ENCODE results near the gene SLC17A7. TPM values are rescaled to one million over a fixed set of nuclear protein-coding genes. Genes with fewer than 3 reads are reported as not detected.

Gene SLC17A7
- total RNA-seq, 1 experiment from 2014 or later: not detected

DNA sequence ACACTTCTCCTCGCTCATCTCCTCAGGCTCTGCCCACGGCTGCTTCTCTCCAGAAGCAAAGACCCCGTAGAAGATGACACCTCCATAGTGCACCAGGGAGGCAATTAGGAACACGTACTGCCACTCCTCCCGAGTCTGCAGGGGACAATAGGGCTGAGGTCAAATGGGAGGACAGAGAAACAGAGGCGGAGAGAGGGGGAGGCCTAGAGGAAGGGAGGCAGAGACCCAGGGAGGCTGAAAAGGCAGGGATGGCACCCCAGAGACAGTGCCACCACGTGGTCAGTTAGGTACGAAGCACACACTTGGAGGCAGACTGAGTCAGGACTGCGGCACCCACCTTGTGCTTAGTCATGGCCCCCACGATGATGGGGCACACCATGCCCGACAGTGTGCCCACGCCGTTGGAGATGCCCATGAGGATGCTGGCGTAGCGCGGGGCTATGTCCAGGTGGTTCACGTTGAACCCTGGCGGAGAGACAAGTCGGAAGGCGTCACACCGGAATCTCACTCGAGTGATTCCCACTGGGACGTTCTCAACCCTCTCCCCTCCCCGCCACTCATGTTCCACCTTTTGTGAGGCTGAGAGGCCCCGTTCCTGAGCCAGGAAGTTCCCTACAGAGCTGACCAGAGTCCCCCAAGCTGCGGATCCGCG lies 10.5 kb downstream of the SLC17A7 start:
- no peak for DNase-seq (ENCODE audit: extremely low read depth, low read depth)

DNA sequence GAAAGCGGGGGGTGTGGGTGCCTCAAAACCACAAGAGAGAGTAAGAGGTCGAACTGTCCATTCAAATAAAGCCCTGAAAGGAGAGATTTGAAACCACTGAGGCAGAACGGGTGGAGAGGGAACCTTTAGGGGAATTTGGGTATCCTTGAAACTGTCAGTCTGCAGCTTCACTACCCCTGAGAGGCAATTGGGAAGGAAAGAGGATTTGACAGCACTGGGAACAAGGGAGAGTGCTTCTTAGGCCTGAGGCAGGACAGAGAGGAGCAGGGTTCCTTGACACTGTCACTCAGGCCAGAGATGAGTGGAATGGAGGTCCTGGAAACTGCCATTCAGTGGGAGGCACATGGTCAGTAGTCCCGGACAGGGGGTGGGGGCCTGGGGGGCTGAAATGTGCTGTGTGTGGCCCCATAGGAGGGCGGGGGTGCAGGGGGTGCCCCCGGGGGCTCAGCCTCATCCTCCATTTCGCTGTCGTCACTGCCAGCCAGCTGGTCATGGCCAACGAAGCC lies 11.1 kb downstream of the SLC17A7 start:
- no peak for DNase-seq (ENCODE audit: extremely low read depth, low read depth)

DNA sequence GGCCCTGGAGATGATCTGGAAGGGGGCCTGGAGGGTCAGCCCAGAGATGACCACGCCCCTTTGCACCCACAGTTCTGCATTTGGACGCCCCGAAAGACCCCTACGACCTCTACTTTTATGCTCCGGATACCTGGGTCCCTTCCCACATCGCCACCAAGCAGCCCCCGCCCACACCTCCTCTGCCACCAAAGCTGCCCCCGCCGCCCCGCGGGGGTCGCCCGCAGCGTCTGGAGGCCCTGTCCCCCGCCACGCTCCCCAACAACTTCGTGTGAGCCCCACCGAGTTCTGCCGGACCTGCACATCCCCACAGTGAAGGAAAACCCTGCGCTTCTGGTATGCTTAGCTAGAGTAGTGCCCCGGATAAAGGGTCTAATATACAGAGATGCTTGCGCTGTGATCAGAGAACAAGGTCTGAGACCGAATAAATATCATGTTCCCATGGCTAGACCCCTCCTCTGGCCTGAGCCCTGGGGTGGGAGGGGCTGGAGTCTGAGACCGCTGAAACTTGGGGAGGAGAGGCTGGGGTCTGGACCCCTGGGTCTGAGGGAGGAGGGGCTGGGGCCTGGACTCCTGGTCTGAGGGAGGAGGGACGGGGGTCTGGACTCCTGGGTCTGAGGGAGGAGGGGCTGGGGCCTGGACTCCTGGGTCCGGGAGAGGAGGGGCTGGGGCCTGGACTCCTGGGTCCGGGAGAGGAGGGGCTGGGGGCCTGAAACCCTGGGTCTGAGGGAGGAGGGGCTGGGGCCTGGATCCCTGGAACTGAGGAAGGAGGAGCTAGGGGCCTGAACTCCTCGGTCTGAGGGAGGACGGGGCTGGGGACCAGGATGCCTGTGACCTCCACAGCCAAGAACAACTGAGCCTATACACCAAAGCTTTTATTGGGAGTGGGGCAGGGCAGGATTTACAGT lies 12.5 kb downstream of the SLC17A7 start:
- DNase-seq (ENCODE audit: extremely low read depth, low read depth): no peak

DNA sequence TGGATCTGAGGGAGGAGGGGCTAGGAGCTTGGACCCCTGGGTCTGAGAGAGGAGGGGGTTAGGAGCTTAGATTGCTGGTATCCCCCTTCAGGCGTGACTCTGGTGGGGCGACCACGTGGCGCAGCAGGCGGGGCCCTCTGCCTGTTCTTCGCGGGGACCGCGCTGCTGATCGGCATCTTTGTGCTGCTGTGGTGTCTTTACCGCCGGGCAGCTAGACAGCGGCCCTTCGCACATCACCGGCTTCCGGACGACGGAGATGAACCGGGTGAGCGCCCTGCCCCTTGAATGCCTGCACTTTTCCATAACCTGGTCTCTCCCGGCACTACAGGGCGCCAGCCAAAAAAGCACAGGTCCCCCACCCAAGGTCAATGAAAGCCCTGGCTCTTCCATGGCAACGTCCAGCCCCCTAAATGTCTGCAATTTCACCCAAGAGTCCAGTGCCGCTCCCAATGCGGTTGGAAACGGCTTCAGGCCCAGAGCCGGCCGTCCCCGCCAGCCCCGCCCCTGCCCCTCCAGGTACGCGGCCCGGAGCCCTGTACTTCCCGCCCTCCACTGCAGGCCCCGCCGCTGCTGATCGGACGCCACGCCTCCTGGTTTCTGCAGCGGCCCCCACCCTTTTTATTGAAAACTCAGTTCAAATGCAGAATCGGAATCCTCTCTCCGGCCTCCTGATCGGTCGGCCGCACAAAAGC lies 13.3 kb downstream of the SLC17A7 start:
- DNase-seq (ENCODE audit: extremely low read depth, low read depth): no peak

DNA sequence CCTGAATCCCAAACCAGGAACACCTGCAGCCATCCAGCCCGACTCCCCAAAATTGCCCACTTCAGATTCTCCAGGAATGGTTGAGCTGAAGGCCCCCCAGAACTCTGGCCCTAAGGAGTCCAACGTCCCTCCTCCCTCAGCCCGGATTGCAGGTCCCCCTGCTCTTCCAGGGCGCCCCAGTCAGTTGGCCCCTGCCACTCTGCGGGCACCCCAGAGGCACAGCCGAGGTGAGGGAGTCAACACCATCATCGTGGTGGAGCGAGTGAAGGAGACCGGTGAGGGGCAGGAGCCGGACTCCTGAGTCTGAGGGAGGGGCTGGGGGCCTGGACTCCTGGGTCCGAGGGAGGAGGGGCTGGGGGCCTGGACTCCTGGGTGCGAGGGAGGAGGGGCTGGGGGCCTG lies 14.0 kb downstream of the SLC17A7 start:
- no peak for DNase-seq (ENCODE audit: extremely low read depth, low read depth)

DNA sequence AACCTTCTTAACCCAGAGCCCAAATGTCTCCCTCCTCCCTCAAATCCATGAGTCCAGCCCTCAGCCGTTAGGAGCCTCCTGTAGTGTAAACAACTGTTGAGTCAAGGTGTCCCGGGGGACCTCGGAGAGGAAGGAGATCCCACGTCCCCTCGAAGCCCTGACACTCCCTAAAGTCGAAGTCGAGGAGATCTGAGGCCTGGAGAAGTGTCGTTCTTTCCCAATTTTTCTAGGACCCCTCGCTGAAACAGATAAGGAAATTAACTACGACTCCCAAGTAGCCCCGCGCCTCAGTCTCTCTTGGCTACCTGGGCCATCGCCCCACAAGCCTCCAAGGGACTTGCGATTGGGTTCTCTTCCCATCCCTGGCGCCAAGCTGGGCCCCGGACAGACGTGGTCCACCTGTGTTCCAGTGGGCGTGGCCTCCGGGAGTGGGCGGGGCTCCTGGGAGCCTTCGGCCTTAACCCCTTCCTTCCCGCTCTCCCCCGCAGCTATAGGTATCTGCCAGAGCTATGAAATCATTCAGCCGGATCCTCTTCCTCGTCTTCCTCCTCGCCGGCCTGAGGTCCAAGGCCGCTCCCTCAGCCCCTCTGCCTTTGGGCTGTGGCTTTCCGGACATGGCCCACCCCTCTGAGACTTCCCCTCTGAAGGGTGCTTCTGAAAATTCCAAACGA lies 15.3 kb downstream of the SLC17A7 start:
- DNase-seq (ENCODE audit: extremely low read depth, low read depth): no peak

DNA sequence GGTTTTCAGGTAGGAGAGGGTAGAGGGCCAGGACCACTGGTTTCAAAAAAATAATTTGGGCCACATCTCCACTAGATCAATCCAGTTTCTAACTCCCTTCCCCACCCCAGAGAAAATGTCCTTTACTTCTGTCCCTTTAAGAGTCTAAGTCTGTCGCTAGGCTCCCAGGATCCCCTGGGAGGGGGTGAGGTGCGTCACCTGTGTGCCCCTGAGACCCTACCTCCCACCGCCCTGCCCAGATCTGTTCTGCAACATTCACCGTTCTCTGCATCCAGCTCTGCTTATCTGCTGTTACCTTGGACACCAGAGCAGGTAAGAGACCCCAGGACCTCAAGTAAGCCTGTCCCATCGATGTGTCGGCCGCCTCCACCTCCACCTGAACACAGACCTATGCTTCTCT lies 16.1 kb downstream of the SLC17A7 start, which contains the start of gene GFY:
Gene GFY (plus strand): TSS at position 211 of the 400 bp plus-strand sequence. CDS start 1,043 bp downstream, outside the sequence.
- DNase-seq (ENCODE audit: extremely low read depth, low read depth): no peak

DNA sequence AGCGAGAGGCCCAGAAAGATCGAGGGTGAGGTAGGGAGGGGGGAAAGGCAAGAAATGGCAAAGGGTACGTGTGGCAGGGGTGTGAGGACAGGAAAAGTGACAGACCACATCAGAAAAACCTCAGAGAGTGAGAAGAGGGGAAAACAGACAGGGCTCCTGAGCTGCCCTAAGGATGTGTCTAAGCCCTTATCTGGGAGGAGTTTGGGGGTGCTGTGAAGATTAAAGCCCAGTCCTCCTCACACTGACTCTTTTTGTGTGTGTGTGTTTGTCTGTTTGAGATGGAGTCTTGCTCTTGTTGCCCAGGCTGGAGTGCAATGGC lies 17.4 kb downstream of the SLC17A7 start:
- no peak for DNase-seq (ENCODE audit: extremely low read depth, low read depth)

DNA sequence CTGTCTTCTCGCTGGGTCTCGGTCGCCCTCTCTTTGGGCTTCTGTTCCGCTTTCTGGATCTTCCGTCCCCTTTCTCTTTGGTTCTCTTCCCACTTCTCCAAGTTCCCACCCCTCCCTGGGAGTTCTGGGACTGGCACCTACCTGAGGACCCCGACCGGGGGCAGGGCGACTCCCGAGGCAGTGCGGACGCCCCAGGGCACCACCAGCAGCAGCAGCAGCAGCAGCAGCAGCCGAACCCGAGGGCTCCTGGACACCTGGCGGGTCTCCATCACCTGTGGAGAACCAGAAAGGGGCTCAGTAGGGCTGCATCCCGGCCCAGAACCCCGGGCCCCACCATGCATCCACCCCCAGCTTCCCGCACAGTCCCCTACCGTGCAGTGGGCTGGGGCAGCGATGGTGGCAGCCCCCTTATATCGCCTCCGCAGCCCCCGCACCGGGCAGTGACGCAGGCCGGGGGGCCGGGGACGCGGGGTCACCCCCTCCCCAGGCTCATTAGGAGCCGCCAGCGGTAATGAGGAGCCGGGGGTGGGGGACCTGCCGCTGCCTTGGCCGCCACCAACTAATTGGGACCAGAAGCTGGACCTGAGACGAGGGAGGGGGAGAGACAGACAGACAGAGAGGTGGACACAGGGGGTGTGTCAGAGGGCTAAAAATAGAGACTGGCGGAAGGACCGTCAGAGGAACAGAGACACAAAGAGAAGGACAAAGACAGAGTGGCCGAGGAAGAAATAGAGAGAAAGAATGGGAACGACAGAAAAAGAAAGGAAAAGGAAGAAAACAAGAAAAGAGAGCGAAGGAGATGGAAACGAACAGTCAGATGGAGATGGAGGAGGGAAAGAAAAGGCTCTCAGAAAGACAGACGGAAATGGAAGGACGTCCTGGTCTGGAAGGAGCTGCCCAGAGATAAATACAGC lies 18.0 kb downstream of the SLC17A7 start, which contains the start of gene PTH2:
Gene PTH2 (minus strand): TSS at position 371 of the 914 bp plus-strand sequence. CDS start 102 bp downstream, at position 269.
- no peak for DNase-seq (ENCODE audit: extremely low read depth, low read depth)

DNA sequence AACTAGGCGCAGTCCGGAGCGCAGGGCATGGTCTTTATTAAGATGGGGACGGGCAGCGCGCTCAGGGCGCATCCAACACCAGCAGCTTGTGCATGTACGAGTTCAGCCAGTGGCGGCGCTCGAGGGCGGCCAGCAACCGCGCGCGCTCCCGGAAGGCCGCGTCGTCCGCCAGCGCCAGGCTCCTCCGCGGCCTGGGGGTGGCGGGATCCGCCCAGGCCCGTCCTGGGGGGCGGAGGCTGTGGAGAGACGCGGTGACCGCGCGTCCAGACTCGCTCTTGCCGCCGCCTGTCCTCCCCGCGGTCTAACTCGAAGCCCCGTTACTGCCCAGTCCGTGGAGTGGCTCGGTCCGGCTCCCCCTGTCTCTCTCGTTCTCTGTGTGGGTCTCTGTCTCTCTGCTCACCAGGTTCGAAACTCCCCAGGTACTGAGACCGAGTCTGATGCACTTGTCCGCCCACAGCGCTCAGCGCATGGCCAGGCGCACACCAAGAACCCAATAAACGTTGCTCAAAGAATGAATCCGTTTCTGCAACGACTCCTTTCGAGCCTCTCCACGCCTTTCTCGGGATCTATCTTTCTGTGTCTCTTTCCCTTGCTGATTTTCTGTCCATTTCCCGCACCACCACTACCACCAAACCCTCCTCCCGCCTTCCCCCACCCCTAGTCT lies 18.8 kb downstream of the SLC17A7 start:
- DNase-seq (ENCODE audit: extremely low read depth, low read depth): peak; percentile 40

DNA sequence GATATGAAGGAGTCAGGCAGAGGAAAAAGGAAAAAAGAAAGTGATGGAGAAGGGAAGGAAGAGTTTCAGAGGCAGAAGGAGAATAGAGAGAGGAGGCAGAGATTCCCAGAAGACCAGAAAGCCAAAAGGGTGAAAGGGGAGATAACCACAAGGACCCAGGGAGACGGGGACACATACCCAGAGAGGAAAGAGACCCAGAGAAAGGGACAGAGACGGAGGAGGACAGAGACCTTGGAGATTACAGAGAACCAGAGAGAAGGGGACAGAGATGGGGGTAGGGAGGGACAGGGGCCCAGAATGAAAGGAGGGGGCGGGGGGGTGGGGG lies 19.5 kb downstream of the SLC17A7 start:
- DNase-seq (ENCODE audit: extremely low read depth, low read depth): no peak

DNA sequence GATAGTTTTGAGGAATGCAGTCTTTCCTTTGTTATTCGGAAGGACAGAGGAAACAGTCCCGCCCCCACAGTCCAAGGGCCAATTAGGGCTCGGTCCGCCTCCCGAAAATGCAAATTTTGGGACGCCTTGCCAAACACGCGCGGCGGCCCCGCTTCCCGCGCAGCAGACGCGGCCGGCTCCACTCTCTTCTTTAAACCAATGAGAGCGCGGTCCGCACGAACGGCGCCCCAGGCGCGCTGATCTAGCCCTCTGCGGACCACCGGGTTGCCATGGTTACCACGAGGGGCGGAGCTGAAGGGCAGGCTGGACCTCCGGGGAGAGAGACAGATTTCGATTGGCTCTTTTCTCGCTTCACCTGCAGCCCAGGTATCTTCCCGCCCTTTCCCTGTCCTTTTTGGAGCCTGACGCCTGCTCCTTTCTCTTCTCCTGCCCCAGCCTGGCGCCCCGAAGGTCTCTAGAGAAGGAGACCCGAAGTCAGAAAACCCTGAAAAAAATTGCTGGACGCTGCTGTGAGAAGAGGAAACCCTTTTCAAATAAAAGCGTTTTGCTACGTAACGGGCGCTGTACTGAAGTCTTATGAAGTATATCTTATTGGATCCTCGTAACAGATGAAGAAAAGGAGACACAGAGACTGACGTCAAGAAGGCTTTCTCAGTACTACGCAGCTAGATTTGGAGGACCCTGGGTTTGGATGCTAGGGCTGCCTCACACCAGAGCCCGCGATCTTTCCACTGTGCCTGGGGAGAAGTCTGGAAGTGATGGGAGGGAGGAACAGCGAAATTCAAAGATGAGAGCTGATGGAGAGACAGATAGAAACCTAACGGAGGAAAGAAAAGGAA lies 20.1 kb downstream of the SLC17A7 start:
- peak; percentile 26 for DNase-seq (ENCODE audit: extremely low read depth, low read depth)

DNA sequence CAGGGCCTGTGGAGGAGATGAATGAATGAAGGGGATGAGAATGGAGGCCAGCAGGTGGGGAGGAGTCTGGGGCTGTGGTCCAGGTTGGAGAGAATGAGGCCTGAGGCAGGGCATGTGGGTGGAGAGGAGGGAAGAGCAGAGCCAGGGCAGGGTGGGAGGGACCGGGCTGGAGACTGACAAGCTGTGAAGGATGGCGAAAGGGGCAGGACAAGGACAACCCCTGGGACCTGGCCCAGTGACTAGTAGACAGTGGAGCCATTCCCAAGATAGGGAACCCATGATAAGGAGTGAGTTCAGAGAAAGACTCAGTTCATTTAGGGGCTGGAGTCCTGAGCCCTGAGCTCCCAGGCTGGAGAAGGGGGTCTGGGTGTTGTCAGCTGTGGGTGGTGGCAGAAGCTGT lies 21.1 kb downstream of the SLC17A7 start:
- no peak for DNase-seq (ENCODE audit: extremely low read depth, low read depth)

DNA sequence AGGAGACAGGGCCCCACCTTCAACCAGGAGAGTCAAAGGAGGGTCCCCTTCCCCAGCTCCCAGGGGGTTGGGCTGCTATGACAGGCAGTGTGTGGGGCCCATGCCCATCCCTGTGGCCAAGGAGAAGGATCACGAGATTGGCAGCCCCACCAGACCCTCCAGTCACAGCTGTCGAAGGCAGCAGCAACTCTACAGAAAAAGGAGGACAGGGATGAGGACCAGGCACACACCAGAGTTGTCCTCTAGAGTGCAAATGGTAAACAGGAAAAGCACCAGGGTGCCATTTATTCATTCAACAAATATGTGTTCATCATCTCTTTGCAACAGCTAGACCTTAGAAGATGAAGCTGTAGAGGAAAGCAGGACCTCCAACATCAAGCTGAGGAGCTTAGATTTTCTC lies 22.2 kb downstream of the SLC17A7 start:
- DNase-seq (ENCODE audit: extremely low read depth, low read depth): no peak

DNA sequence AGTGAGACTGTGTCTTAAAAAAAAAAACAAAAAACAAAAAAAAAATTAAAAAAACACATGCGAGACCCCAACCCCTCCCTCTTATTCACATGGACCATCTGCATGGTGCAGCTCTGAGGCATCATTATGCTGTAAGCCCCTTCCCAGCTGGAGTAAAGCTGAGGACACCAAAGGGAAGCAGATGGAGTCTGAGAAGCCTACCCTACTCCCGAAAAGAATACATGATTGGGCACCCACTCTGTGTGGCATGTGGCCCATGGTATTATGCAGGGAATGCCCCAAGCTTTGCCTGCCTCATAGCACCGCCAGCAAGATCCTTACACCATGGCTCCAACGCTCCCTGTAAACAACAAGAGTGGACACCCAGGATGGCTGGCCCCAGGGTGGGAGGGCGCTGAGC lies 22.8 kb downstream of the SLC17A7 start:
- DNase-seq (ENCODE audit: extremely low read depth, low read depth): no peak

DNA sequence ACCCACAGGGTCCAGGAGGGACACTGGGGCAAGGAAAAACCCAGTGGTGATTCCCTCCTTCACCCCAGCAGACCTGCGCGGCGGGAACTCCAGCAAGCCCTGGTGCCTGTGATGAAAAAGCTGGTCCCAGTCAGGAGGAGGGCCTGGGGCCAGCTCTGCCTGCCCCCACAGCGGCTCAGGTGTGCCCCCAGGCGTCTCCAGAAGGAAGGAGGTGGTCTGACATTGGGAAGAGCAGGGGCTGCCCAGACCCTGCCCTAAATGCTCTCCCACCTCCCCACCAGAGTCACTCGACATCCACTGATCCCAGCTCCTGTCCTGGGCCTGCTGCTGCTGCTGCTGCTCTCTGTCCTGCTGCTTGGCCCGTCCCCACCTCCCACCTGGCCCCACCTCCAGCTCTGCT lies 24.2 kb downstream of the SLC17A7 start:
- no peak for DNase-seq (ENCODE audit: extremely low read depth, low read depth)

DNA sequence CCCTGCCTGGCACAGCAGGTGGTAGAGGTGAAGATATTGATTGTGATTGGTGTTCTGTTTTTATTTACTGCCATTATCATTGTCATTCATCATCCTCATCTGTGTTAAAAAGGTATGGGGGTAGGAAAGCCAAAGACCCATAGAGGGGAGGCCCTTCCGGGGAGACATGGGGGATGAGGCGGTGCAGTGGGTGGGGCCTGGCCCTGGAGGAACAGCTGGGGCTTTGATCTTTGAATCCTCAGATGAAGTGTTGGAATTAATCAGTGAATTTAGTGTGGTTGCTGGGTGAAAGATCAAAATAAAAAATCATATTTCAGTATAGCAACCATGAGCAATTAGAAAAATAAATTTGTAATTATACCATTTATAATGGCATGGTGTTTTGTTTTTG lies 25.5 kb downstream of the SLC17A7 start:
- no peak for DNase-seq (ENCODE audit: extremely low read depth, low read depth)

DNA sequence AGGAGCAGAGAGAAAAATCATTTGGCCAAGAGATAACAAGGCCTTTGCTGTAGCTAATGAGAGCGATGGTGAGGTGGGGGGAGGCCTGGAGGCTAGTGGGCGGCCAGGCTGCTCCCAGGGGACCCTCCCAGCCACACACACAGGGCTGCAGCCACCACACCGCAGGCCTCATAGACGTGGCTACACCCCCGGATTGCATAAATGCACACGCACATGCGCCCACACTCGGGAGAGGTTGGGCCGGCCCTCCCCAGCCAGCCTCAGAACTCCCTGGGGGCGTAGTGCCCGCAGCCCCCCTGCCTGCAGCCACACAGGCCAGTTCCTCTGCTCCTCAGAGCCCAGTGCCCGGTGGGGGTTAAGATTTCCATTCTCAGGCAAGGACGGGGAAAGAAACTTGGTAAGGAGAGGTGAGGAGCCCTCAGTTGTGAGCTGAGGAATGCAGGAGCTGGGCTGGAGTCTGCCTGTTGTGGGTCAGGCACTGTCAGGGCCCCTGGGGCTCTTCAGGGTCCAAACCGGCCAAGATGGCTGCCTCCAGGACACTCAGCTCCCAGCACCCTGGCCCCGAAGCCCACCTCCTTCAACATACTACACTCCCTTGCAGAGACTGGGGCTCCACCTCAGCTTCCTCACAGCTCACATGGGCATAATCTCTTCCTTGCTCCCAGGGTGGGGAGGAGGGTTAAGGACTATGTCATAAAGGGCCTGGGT lies 26.1 kb downstream of the SLC17A7 start:
- no peak for DNase-seq (ENCODE audit: extremely low read depth, low read depth)

All from NCI-H460 (cell line).